ENCODE measurements around the gene RPL31.

Gene RPL31

DNA sequence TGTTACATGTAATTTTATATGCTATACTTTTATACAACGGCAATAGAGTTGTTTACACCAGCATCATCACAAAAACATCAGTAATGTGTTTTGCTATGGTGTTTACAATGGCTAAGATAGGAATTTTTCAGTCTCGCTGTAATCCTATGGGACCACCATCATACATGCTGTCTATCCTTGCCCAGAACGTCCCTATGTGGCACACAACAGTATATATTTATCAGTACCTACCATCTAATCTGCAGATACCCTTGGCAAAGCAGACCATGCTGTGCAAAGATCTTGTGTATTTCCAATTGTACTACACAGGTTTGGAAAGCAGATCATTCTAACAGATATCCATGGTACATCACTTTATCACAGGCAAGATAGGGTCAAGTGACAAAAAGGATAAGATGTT lies 15.3 kb downstream of the RPL31 start:
- no peak overlapping the region for H3K4me2 ChIP-seq (ENCODE audit: low read length)
- H3K36me3 ChIP-seq (ENCODE audit: insufficient read depth, low read length), result peaks cover 29% of the 10 kb centered on the region
- H3K9me3 ChIP-seq (ENCODE audit: low read length), result 0 out of 2 replicates have a peak, but pooled peaks cover 6% of the 10 kb centered on the region

GRCh38 chr2:101018934-101019333 lies 16.8 kb downstream of the RPL31 start:
- peaks cover 23% of the 10 kb centered on the region for H3K36me3 ChIP-seq (ENCODE audit: insufficient read depth, low read length)
- TF ChIP-seq EZH2 (IDR thresholded peaks at IDR 0.05; ENCODE audit: borderline replicate concordance, low read length), result no peak
- TF ChIP-seq, protein P1, sequence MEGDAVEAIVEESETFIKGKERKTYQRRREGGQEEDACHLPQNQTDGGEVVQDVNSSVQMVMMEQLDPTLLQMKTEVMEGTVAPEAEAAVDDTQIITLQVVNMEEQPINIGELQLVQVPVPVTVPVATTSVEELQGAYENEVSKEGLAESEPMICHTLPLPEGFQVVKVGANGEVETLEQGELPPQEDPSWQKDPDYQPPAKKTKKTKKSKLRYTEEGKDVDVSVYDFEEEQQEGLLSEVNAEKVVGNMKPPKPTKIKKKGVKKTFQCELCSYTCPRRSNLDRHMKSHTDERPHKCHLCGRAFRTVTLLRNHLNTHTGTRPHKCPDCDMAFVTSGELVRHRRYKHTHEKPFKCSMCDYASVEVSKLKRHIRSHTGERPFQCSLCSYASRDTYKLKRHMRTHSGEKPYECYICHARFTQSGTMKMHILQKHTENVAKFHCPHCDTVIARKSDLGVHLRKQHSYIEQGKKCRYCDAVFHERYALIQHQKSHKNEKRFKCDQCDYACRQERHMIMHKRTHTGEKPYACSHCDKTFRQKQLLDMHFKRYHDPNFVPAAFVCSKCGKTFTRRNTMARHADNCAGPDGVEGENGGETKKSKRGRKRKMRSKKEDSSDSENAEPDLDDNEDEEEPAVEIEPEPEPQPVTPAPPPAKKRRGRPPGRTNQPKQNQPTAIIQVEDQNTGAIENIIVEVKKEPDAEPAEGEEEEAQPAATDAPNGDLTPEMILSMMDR (IDR thresholded peaks at IDR 0.05; ENCODE audit: low read length), result no peak

More for the DNA sequence above, 15.3 kb downstream of the RPL31 start:
- Histone ChIP-seq H3K4me1 (ENCODE audit: insufficient read depth, low read length, severe bottlenecking) (no peaks in the 10 kb centered on the region), H3K9me2 (ENCODE audit: low read depth, low read length) (no peaks in the 10 kb centered on the region), H4K20me1 (ENCODE audit: insufficient read depth, low read length) (no peaks in the 10 kb centered on the region), H3K4me3 (ENCODE audit: low read depth, low read length, poor library complexity, severe bottlenecking) (no peak overlapping the region), H3K79me2 (ENCODE audit: insufficient read depth, low read length) (no peaks in the 10 kb centered on the region), H2AFZ (ENCODE audit: low read length) (no peak overlapping the region), H3K27ac (ENCODE audit: low read depth, low read length, poor library complexity, severe bottlenecking) (no peak overlapping the region), H3K9ac (ENCODE audit: low read length) (no peak overlapping the region), H3F3A (ENCODE audit: insufficient read depth, low read length) (no peaks in the 10 kb centered on the region), H3K27me3 (ENCODE audit: insufficient read depth, low read length) (no peaks in the 10 kb centered on the region)
- TF ChIP-seq EZH2 (IDR thresholded peaks at IDR 0.05; ENCODE audit: borderline replicate concordance, low read length), result no peak
- TF ChIP-seq, protein P1 (IDR thresholded peaks at IDR 0.05; ENCODE audit: low read length), result no peak

GRCh38 chr2:101022221-101022620 lies 20.1 kb downstream of the RPL31 start:
- Histone ChIP-seq H3K4me2 (ENCODE audit: low read length) (no peak overlapping the region), H3F3A (ENCODE audit: insufficient read depth, low read length) (no peaks in the 10 kb centered on the region), H3K36me3 (ENCODE audit: insufficient read depth, low read length) (peaks cover 10% of the 10 kb centered on the region; the same call in 1 of the 2 replicates), H3K27me3 (ENCODE audit: insufficient read depth, low read length) (no peaks in the 10 kb centered on the region), H3K9ac (ENCODE audit: low read length) (no peak overlapping the region), H3K9me3 (ENCODE audit: low read length) (no peaks in the 10 kb centered on the region), H3K4me1 (ENCODE audit: insufficient read depth, low read length, severe bottlenecking) (no peaks in the 10 kb centered on the region), H3K9me2 (ENCODE audit: low read depth, low read length) (no peaks in the 10 kb centered on the region), H3K27ac (ENCODE audit: low read depth, low read length, poor library complexity, severe bottlenecking) (no peak overlapping the region), H3K4me3 (ENCODE audit: low read depth, low read length, poor library complexity, severe bottlenecking) (no peak overlapping the region), H4K20me1 (ENCODE audit: insufficient read depth, low read length) (no peaks in the 10 kb centered on the region), H2AFZ (ENCODE audit: low read length) (no peak overlapping the region), H3K79me2 (ENCODE audit: insufficient read depth, low read length) (no peaks in the 10 kb centered on the region)
- TF ChIP-seq, protein P1 (IDR thresholded peaks at IDR 0.05; ENCODE audit: low read length), result no peak
- TF ChIP-seq EZH2 (IDR thresholded peaks at IDR 0.05; ENCODE audit: borderline replicate concordance, low read length), result no peak

More at GRCh38 chr2:101018934-101019333, 16.8 kb downstream of the RPL31 start:
- Histone ChIP-seq H3K27me3 (ENCODE audit: insufficient read depth, low read length) (no peaks in the 10 kb centered on the region), H3K4me3 (ENCODE audit: low read depth, low read length, poor library complexity, severe bottlenecking) (no peak overlapping the region), H3K79me2 (ENCODE audit: insufficient read depth, low read length) (no peaks in the 10 kb centered on the region), H3K4me2 (ENCODE audit: low read length) (no peak overlapping the region), H3K9ac (ENCODE audit: low read length) (no peak overlapping the region), H3F3A (ENCODE audit: insufficient read depth, low read length) (no peaks in the 10 kb centered on the region), H2AFZ (ENCODE audit: low read length) (no peak overlapping the region), H3K9me3 (ENCODE audit: low read length) (0 out of 2 replicates have a peak, but pooled peaks cover 6% of the 10 kb centered on the region), H3K9me2 (ENCODE audit: low read depth, low read length) (no peaks in the 10 kb centered on the region), H3K27ac (ENCODE audit: low read depth, low read length, poor library complexity, severe bottlenecking) (no peak overlapping the region), H4K20me1 (ENCODE audit: insufficient read depth, low read length) (no peaks in the 10 kb centered on the region), H3K4me1 (ENCODE audit: insufficient read depth, low read length, severe bottlenecking) (no peaks in the 10 kb centered on the region)

Data from OCI-LY1 (cell line).